SK-N-SH (cell line): ENCODE results near the gene PRKG1. TPM values are rescaled to one million over a fixed set of nuclear protein-coding genes. Genes with fewer than 3 reads are reported as not detected.
A peak's percentile ranks its signal among the peaks of the same experiment; 100 is the strongest.

ENCODE experiments used
- CTCF ChIA-PET: fragments of 300-600, 350-600 bp; formaldehyde crosslinking; extraction: SDS; loops from one replicate; lab custom pipeline; 2021; lab: Yijun Ruan, JAX
- POLR2A ChIA-PET: fragments of 350-600 bp; sonication (Branson Sonifier 250); formaldehyde crosslinking; extraction: SDS; loops from one replicate; lab custom pipeline; 2020; ENCODE audit warnings: antibody characterized with exemption, inconsistent platforms; lab: Yijun Ruan, JAX
- DNase-seq: peaks from one replicate; pipeline ENCODE4 v3.0.0; 2012
- H2AFZ ChIP-seq: fragments of 200-600 bp; sonication (generic); 2 replicates; pipeline ENCODE4 v1.8.1; 2016; ENCODE audit warnings: antibody characterized with exemption, mild to moderate bottlenecking, low read depth
- H3F3A ChIP-seq: fragments of 200-600 bp; sonication (generic); replicated peaks from 2 replicates; pipeline ENCODE3; 2016; ENCODE audit warnings: antibody characterized with exemption, mild to moderate bottlenecking; ENCODE audit not compliant: insufficient read depth
- H3K27ac ChIP-seq, 2 experiments: fragments of 200-500 bp in 1 of 2; fragments of 200-600 bp in 1 of 2; sonication (Bioruptor generic) in 1 of 2; sonication (generic), shearing (Covaris generic) in 1 of 2; 2 replicates each; pipeline versions ENCODE4 v1.5.1 to v1.6.1; 2014 to 2016; ENCODE audit warnings: low read depth in 2 of 2, inconsistent platforms in 1 of 2, low read length in 1 of 2, mild to moderate bottlenecking in 1 of 2, mixed read lengths in 1 of 2
- H3K27me3 ChIP-seq: fragments of 200-600 bp; sonication (generic), shearing (Covaris generic); 2 replicates; pipeline ENCODE4 v1.6.1; 2016; ENCODE audit warnings: mixed run types; ENCODE audit not compliant: insufficient read depth
- H3K36me3 ChIP-seq, 2 experiments: fragments of 200-500 bp in 1 of 2; fragments of 200-600 bp in 1 of 2; sonication (Bioruptor generic) in 1 of 2; sonication (generic) in 1 of 2; replicated peaks in 1 of 2; 2 replicates each; pipeline versions ENCODE3 to v1.5.1; 2014 to 2016; ENCODE audit warnings: low read length in 1 of 2, mild to moderate bottlenecking in 1 of 2; ENCODE audit not compliant: insufficient read depth in 2 of 2, control insufficient read depth in 1 of 2
- H3K4me1 ChIP-seq, 2 experiments: fragments of 200-500 bp in 1 of 2; fragments of 200-600 bp in 1 of 2; sonication (Bioruptor generic) in 1 of 2; sonication (generic), shearing (Covaris generic) in 1 of 2; 2 replicates each; pipeline versions ENCODE4 v1.5.1 to v1.6.1; 2014 to 2016; ENCODE audit warnings: low read depth in 1 of 2, low read length in 1 of 2, mixed run types in 1 of 2; ENCODE audit not compliant: insufficient read depth in 2 of 2, control insufficient read depth in 1 of 2
- H3K4me2 ChIP-seq: fragments of 200-600 bp; sonication (generic), shearing (Covaris generic); 2 replicates; pipeline ENCODE4 v1.6.1; 2017; ENCODE audit warnings: mixed run types
- H3K4me3 ChIP-seq, 2 experiments: fragments of 200-500 bp in 1 of 2; fragments of 200-600 bp in 1 of 2; sonication (Bioruptor generic) in 1 of 2; sonication (generic), shearing (Covaris generic) in 1 of 2; 2 replicates each; pipeline versions ENCODE4 v1.5.1 to v1.8.1; 2014 to 2016; ENCODE audit warnings: low read depth in 2 of 2, inconsistent platforms in 1 of 2, low read length in 1 of 2, mild to moderate bottlenecking in 1 of 2, mixed read lengths in 1 of 2, moderate library complexity in 1 of 2
- H3K79me2 ChIP-seq: fragments of 200-600 bp; sonication (generic); 2 replicates; pipeline ENCODE4 v1.8.1; 2017; ENCODE audit warnings: mild to moderate bottlenecking; ENCODE audit not compliant: insufficient read depth
- H3K9ac ChIP-seq: fragments of 200-600 bp; sonication (generic); 2 replicates; pipeline ENCODE4 v1.6.1; 2017; ENCODE audit warnings: mixed run types
- H3K9me2 ChIP-seq: fragments of 200-600 bp; sonication (generic); 2 replicates; pipeline ENCODE4 v1.6.1; 2017; ENCODE audit warnings: mixed run types
- H3K9me3 ChIP-seq: fragments of 200-600 bp; sonication (generic); 2 replicates; pipeline ENCODE4 v1.6.1; 2017; ENCODE audit warnings: mixed run types, mild to moderate bottlenecking, moderate library complexity
- H4K20me1 ChIP-seq: fragments of 200-600 bp; sonication (generic); 2 replicates; pipeline ENCODE4 v1.6.1; 2017; ENCODE audit warnings: mild to moderate bottlenecking, mixed run types; ENCODE audit not compliant: insufficient read depth
- CHD2 ChIP-seq: fragments of 150-350 bp; IDR thresholded peaks from 2 replicates; pipeline ENCODE4 v1.6.1; 2018; ENCODE audit warnings: low read length; ENCODE audit not compliant: partially characterized antibody
- EP300 ChIP-seq, 2 experiments: IDR thresholded peaks; 2 replicates each; pipeline versions ENCODE4 v1.4.0 to v1.6.1; 2012; ENCODE audit warnings: borderline replicate concordance in 1 of 2, low read depth in 1 of 2, low read length in 1 of 2
- EZH2phosphoT487 ChIP-seq: fragments of 200-600 bp; sonication (generic); IDR thresholded peaks from 2 replicates; pipeline ENCODE4 v1.6.1; 2017; ENCODE audit warnings: low read depth, mixed run types, mild to moderate bottlenecking, antibody characterized with exemption, moderate library complexity, borderline replicate concordance
- FOSL2 ChIP-seq: IDR thresholded peaks from 2 replicates; pipeline ENCODE4 v1.4.0; 2012; ENCODE audit warnings: low read depth, mild to moderate bottlenecking, moderate library complexity, borderline replicate concordance
- FOXJ3 ChIP-seq: sonication (generic); formaldehyde crosslinking; IDR thresholded peaks from 2 replicates; pipeline ENCODE4 v1.5.1; 2020; ENCODE audit warnings: mild to moderate bottlenecking, missing genetic modification reagents
- GABPA ChIP-seq: IDR thresholded peaks from 2 replicates; pipeline ENCODE4 v1.4.0; 2012; ENCODE audit warnings: low read depth, mild to moderate bottlenecking
- GATA2 ChIP-seq: sonication (generic); formaldehyde crosslinking; IDR thresholded peaks from 2 replicates; pipeline ENCODE4 v1.5.0; 2020; ENCODE audit warnings: mild to moderate bottlenecking, missing genetic modification reagents
- IRF3 ChIP-seq: fragments of 150-350 bp; IDR thresholded peaks from 2 replicates; pipeline ENCODE4 v1.6.1; 2016; ENCODE audit warnings: mild to moderate bottlenecking, low read depth, low read length
- MEF2A ChIP-seq: IDR thresholded peaks from 2 replicates; pipeline ENCODE4 v1.4.0; 2012; ENCODE audit warnings: low read depth, borderline replicate concordance
- RAD21 ChIP-seq: IDR thresholded peaks from 2 replicates; pipeline ENCODE4 v1.6.1; 2012; ENCODE audit warnings: mild to moderate bottlenecking, low read length
- RCOR1 ChIP-seq: fragments of 150-350 bp; IDR thresholded peaks from 2 replicates; pipeline ENCODE4 v1.6.1; 2017; ENCODE audit warnings: antibody characterized with exemption, low read length
- RXRA ChIP-seq: IDR thresholded peaks from 2 replicates; pipeline ENCODE4 v1.4.0; 2012; ENCODE audit warnings: low read depth, mild to moderate bottlenecking, borderline replicate concordance
- SIN3A ChIP-seq: IDR thresholded peaks from 2 replicates; pipeline ENCODE4 v1.6.1; 2012; ENCODE audit warnings: low read depth, mild to moderate bottlenecking, low read length, moderate library complexity, borderline replicate concordance
- WGBS: methylation state at CpG from one replicate; pipeline ENCODE4 v1.1.6; 2017; ENCODE audit warnings: low lambda C conversion rate; 5-methylcytosine and 5-hydroxymethylcytosine counted together
- polyA plus RNA-seq, 3 experiments: library from polyadenylated mRNA; depleted of rRNA; stranded (reverse); fragments of >200 nt; gene quantifications; 2 replicates each; pipeline ENCODE4 v1.2.3, GENCODE V29; 2012
- TF ChIP-seq, protein P1 (sequence below): IDR thresholded peaks from 2 replicates; pipeline ENCODE4 v1.4.0; 2012; ENCODE audit warnings: low read depth, borderline replicate concordance
- TF ChIP-seq, protein P2 (sequence below): IDR thresholded peaks from 2 replicates; pipeline ENCODE4; 2012

The PRKG1 gene
- polyA plus RNA-seq, 1 of the 3 experiments (the other 2 are of a cell fraction) = 4.1 TPM

- no peaks in the 10 kb centered on the region for H3K27me3 ChIP-seq
- no peaks in the 10 kb centered on the region for H3K36me3 ChIP-seq
- H3K9me2 ChIP-seq = no peaks in the 10 kb centered on the region
- DNase-seq = peak; percentile 24
- ChIA-PET CTCF (interaction anchor here (1.1 kb wide), 1 partner anchor 920 kb away, joined by 3 read pairs; no protein-coding TSS in a partner anchor), POLR2A (no interaction called here)
- no peak overlapping the region for H3K4me3 ChIP-seq
- no peak overlapping the region for H2AFZ ChIP-seq
- no peak overlapping the region for H3K9ac ChIP-seq
- no peaks in the 10 kb centered on the region for H3F3A ChIP-seq
- no peaks in the 10 kb centered on the region for H3K9me3 ChIP-seq
- H3K79me2 ChIP-seq = no peaks in the 10 kb centered on the region
- 33% methylated on average over 6 of the region's 6 CpGs for WGBS
- no peak overlapping the region for H3K4me2 ChIP-seq
- H4K20me1 ChIP-seq = no peaks in the 10 kb centered on the region
- no peak for TF ChIP-seq EP300 (IDR thresholded peaks at IDR 0.05; ENCODE audit: borderline replicate concordance in 1 of 2, low read depth in 1 of 2, low read length in 1 of 2)
- TF ChIP-seq GABPA = no peak
- TF ChIP-seq RXRA = no peak
- TF ChIP-seq FOSL2 = no peak
- TF ChIP-seq FOXJ3 (CRISPR knock-in tag) = no peak
- no peak for TF ChIP-seq RCOR1
- TF ChIP-seq SIN3A = no peak
- TF ChIP-seq, protein P1, sequence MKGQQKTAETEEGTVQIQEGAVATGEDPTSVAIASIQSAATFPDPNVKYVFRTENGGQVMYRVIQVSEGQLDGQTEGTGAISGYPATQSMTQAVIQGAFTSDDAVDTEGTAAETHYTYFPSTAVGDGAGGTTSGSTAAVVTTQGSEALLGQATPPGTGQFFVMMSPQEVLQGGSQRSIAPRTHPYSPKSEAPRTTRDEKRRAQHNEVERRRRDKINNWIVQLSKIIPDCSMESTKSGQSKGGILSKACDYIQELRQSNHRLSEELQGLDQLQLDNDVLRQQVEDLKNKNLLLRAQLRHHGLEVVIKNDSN = no peak
- TF ChIP-seq GATA2 (CRISPR knock-in tag) = no peak
- no peak for TF ChIP-seq RAD21
- TF ChIP-seq MEF2A = no peak
- no peaks in the 10 kb centered on the region for H3K4me1 ChIP-seq
- no peak overlapping the region for H3K27ac ChIP-seq
Observed at GRCh38 chr10:52066383-52066782, 992.1 kb downstream of the PRKG1 start.

GRCh38 chr10:52068485-52068884 lies 994.2 kb downstream of the PRKG1 start:
- CTCF ChIA-PET = no interaction called here
- H2AFZ ChIP-seq = no peak overlapping the region
- TF ChIP-seq GABPA (no peak), CHD2 (no peak), IRF3 (no peak), EZH2phosphoT487 (no peak)
- TF ChIP-seq, protein P1 = no peak
- TF ChIP-seq, protein P2, sequence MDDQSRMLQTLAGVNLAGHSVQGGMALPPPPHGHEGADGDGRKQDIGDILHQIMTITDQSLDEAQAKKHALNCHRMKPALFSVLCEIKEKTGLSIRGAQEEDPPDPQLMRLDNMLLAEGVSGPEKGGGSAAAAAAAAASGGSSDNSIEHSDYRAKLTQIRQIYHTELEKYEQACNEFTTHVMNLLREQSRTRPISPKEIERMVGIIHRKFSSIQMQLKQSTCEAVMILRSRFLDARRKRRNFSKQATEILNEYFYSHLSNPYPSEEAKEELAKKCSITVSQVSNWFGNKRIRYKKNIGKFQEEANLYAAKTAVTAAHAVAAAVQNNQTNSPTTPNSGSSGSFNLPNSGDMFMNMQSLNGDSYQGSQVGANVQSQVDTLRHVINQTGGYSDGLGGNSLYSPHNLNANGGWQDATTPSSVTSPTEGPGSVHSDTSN = no peak
- no peaks in the 10 kb centered on the region for H3K9me2 ChIP-seq
- H3K27me3 ChIP-seq = no peaks in the 10 kb centered on the region
- no peak overlapping the region for H3K27ac ChIP-seq
- no peaks in the 10 kb centered on the region for H3K36me3 ChIP-seq
- POLR2A ChIA-PET = no interaction called here
- no peaks in the 10 kb centered on the region for H4K20me1 ChIP-seq
- H3K4me1 ChIP-seq = no peaks in the 10 kb centered on the region
- H3F3A ChIP-seq = no peaks in the 10 kb centered on the region
- H3K4me3 ChIP-seq = no peak overlapping the region
- WGBS = 61% methylated on average over 1 of the region's 1 CpG
- no peaks in the 10 kb centered on the region for H3K9me3 ChIP-seq
- no peaks in the 10 kb centered on the region for H3K79me2 ChIP-seq
- DNase-seq = no peak
- no peak overlapping the region for H3K9ac ChIP-seq
- H3K4me2 ChIP-seq = no peak overlapping the region
